ENCODE data around the gene USF1.
"Not testable (repeated sequence)": the region's sequence is repeated elsewhere in the genome, so short reads cannot be mapped to it uniquely, and the experiment has no call there.

The USF1 gene

DNA sequence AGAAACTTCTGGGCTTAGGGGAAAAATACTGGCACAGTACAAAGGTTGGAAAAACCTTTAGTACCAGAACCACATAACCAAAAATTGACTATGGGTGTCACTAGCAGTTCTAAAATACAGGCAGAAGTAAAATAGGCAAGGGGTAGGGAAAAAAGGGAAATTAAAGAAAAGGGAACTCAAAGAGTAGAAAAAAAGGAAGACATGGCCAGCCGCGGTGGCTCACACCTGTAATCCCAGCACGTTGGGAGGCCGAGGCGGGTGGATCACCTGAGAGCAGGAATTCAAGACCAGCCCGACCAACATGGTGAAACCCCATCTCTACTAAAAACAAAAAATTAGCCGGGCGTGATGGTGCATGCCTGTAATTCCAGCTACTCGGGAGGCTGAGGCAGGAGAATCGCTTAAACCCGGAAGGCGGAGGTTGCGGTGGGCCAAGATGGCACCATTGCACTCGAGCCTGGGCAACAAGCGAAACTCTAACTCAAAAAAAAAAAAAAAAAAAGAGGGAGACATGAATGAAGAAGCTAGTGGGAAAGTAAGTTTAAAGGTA lies 26.6 kb downstream of the USF1 start:
- not testable (repeated sequence) for DNase-seq (ENCODE audit: low read depth)

DNA sequence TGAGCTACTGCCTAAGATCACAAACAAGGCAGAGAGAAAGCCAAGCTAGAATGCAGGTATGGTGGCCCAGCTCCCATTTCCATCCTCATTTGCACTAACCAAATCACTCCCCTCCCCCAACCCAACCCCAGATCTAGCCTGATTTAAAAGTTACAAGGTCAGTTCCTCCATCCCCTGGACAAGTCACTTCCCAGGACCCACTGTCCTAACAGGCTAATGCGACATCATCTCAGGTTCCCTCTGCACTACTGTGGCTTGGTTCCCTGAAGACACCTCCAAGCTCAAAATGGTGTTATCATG lies 27.2 kb downstream of the USF1 start:
- no peak for DNase-seq (ENCODE audit: low read depth)

GRCh38 chr1:161017756-161018630 lies 27.8 kb downstream of the USF1 start:
- no peak for DNase-seq (ENCODE audit: low read depth)

GRCh38 chr1:161017181-161017580 lies 28.6 kb downstream of the USF1 start:
- DNase-seq (ENCODE audit: low read depth) = not testable (repeated sequence)

- not testable (repeated sequence) for DNase-seq (ENCODE audit: low read depth)
Observed at GRCh38 chr1:161016683-161017082, 29.1 kb downstream of the USF1 start.

- peak; percentile 24 for DNase-seq (ENCODE audit: low read depth)
Observed at GRCh38 chr1:161013488-161014230, 32.1 kb downstream of the USF1 start.

DNA sequence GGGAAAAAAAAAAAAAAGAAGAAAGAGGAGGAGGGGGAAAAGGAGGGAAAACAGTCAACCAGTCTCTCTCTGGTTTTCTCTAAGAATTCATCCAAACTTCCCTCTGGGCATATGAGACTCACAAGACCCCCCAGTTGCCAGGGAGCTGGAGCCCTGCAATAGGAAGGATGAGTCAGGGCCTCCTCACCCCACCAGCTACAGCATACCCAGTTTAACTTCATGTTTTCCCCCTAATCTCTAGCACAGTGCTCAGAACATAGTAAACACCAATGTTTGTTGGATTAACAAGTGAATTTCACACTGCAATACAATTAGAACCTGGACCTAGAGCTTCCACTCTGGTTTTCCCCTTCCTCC lies 32.7 kb downstream of the USF1 start:
- DNase-seq (ENCODE audit: low read depth) = no peak

- DNase-seq (ENCODE audit: low read depth) = no peak
Observed at GRCh38 chr1:161012420-161012819, 33.4 kb downstream of the USF1 start.

DNA sequence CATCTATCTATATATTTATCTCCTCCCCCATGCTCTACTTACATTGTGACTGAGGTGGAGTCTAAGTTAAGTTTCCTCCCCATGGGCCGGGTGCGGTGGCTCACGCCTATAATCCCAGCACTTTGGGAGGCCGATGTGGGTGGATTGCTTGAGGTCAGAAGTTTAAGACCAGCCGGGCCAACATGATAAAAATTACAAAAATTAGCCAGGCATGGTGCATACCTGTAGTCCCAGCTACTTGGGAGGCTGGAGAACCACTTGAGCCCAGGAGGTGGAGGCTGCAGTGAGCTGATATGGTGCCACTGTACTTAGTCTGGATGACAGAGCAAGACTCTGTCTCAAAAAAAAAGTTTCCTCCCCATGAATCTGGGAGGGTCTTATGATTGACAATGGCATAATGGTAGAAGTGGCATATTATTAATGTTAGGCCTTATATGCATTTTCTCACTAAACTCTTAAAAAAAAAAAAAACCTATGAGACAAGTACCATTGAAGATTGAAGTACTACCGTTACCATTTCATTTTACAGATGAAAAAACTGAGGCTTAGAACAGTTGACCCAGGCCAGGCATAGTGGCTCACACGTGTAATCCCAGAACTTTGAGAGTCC lies 36.1 kb downstream of the USF1 start:
- DNase-seq (ENCODE audit: low read depth) = no peak

DNA sequence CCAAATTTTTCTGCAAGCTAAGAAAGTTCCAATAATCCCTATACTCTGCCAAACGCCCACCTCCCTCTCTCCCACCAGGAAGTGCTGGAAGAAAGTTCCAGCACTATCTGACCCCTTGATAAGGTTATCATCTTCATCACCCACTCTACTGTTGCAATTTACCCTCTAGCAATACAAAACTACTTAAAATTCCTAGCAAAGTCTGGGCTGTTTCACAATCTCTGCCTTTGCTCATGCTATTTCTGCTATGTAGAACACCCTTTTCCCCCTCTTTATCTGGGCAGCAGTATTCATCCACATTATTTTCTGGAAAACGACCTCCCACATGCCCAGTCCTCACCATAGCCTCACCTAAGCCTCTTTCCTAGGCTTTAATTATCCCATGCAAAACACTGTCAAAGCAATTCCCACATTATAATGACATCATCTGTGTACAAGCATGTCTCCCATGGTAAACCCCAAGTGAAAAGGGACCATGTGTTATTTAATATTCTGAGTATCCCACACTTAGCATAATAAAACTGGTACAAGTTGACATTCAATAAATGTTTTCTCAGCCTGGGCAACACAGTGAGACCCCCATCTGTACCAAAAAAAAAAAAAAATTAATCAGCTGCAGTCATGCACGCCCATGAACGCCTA lies 36.8 kb downstream of the USF1 start:
- no peak for DNase-seq (ENCODE audit: low read depth)

DNA sequence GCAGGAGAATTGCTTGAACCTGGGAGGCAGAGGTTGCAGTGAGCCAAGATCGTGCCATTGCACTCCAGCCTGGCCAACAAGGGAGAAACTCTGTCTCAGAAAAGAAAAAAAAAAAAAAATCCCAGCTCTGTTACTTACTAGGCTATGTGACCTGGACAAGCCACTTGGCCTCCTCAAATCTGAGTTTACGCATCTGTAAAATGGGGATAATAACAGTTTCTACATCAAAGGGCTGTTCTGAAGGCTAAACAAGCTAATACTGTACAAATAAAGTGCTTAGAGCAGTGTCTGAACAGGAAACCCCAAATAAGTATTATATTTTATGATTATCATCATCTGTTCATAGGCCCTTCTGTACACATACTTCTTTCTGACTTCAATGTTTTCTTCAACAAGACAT lies 38.4 kb downstream of the USF1 start:
- DNase-seq (ENCODE audit: low read depth) = no peak

- DNase-seq (ENCODE audit: low read depth) = no peak
Observed at GRCh38 chr1:161006563-161006962, 39.2 kb downstream of the USF1 start.

GRCh38 chr1:161001525-161001924 lies 44.3 kb downstream of the USF1 start:
- no peak for DNase-seq (ENCODE audit: low read depth)

DNA sequence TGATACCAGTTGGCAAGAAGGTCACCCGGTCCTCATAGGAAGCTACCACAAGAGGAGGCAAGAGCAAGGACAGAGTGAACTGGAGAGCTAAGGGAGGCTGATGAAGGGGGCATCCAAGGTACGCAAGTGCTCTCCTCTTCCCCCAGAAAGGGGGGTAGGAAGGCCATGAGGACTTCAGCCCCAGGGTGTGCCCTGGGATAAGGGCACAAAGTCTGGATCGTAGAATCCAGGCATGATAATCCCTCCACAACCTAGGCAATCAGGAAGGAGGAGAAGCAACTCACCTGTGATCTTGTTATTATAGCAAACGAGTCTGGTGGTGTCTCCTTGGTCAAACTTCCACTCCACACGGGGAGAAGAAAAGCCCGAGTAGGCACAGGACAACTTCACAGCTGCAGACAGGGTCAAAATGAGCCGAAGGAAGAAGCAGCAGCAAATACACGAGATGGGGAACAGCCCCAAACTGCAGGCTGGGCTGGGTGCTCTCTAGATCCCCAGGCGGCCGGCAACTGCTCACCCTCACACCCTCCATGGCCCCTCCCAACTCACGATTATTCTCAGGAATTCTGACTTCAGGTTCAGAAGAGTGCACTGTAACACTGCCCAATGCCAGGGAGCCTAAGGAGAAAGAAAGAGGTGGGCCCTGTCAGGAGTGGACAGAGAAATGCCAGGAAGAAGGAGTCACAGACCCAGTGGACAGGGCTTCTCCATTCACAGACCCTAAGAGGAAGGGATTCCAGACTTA lies 44.9 kb downstream of the USF1 start:
- no peak for DNase-seq (ENCODE audit: low read depth)

DNA sequence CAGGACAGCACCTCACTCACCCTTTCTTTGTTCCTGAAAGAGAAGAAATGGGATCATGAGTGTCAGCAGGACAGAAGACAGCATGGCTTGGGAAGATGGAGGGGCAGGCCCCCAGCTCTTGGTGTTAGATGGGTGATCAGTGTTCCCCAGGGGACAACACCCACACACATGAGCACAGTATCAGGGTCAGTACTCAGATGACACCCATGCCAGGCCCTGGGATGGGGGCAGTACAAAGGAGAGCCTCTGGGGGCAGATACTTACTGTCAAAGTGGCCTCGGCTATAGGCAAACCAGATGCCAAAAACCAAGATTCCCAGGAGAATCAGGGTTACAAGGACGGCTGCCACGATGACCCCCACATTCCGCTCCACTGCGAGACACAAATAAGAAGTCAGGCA lies 46.4 kb downstream of the USF1 start:
- DNase-seq (ENCODE audit: low read depth) = no peak

DNA sequence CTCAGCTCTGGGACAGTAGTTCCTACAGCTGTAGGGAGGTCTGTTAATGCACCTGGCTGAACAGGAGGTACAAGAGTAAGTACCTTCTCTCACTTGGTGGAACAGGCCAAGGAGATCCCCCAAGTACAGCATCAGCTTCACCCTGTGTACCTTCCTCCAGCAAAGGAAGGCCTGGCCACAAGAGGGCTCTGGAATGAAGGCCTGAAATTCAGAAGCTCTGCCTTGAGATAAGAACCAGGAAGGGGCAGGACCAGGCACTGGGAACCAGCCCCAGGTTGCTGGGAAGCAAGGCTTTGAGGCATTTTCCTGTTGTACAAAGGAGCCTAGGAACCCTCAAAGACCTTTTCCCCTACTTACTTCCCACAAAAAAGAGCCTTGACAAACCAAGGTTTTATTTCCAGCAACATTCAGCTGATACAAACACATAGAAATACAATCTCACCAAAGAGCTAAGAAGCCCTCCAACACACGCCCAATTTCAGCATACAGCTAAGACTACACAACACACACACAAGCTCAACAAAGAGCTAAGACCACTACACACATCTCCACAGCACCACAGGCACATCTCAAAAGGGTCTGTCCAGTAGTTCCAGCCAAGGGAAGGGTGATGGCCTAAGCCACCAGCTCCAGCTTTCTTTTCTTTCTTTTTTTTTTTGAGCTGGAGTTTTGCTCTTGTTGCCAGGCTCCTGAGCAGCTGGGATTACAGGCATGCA lies 48.3 kb downstream of the USF1 start:
- peak; percentile 27 for DNase-seq (ENCODE audit: low read depth)

- DNase-seq (ENCODE audit: low read depth) = no peak
Observed at GRCh38 chr1:160996178-160996577, 49.6 kb downstream of the USF1 start.

DNA sequence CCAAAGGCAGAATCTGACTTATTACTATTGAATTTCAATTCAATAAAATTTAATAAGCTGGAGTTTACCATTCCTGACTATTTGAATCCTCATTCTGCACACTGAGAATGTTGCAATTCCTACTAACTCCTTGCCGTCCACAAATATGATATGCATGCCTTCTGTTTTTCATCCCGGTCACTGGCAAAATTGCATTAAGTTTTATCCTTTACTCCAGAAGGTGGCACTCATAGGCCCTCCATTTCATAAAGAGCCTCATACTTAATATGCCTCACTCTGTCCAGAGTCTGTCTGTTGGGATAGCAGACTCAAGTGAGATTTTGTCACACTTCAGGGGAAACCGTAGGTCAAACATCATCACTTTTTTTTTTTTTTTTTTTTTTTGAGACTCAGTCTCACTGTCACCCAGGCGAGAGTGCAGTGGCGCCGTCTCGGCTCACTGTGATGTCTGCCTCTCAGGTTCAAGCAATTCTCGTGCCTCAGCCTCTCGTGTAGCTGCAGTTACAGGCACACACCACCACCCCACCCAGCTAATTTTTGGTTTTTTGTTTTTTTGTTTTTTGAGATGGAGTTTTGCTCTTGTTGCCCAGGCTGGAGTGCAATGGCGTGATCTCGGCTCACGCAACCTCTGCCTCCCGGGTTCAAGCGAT lies 52.1 kb downstream of the USF1 start:
- DNase-seq (ENCODE audit: low read depth) = no peak

DNA sequence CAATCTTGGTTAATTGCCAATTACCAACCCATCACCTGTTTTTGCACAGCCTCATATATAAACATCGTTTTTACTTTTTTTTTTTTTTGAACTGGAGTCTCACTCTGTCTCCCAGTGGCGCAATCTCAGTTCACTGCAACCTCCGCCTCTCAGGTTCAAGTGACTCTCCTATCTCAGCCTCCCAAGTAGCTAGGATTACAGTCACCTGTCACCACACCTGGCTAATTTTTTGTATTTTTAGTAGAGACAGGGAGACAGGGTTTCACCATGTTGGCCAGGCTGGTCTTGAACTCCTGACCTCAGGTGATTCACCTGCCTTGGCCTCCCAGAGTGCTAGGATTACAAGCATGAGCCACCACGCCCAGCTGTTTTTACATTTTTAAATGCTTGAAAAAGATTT lies 53.7 kb downstream of the USF1 start:
- not testable (repeated sequence) for DNase-seq (ENCODE audit: low read depth)

Measured in stimulated activated CD4-positive, alpha-beta T cell treated with anti-CD3 and anti-CD28 coated beads, Interleukin-2, amount 100 ng/mL, for 4 hours (primary cell).